Naive thymus-derived CD4-positive, alpha-beta T cell (primary cell): ENCODE data around the gene CRAMP1. TPM values are rescaled to one million over a fixed set of nuclear protein-coding genes. Genes with fewer than 3 reads are reported as not detected.

Experiments used
- ATAC-seq: fragments of 150-1000 bp; cut with Tn5 transposase; 2 replicates; pipeline ENCODE4 v1.10.0; 2021; ENCODE audit warnings: mild to moderate bottlenecking, moderate library complexity
- CTCF ChIA-PET: fragments of 350-600 bp; sonication (Branson Sonifier 250); formaldehyde crosslinking; loops from one replicate; lab custom pipeline; 2021; ENCODE audit warnings: antibody characterized with exemption; lab: Charles Lee
- POLR2A ChIA-PET: fragments of 350-600 bp; sonication (Branson Sonifier 250); formaldehyde crosslinking; loops from one replicate; lab custom pipeline; 2021; ENCODE audit warnings: antibody characterized with exemption, inconsistent platforms; lab: Charles Lee
- DNase-seq, 9 donors: peaks; one replicate each; pipeline versions ENCODE4 v3.0.0 to v3.0.0-alpha.2; 2020 to 2022; ENCODE audit warnings: mixed read lengths in 1 of 9
- H3K27ac ChIP-seq: one replicate; pipeline ENCODE4 v1.7.0; 2013; ENCODE audit warnings: mild to moderate bottlenecking, low read depth, low read length, moderate library complexity
- H3K27me3 ChIP-seq, 2 donors: one replicate each; pipeline ENCODE4 v1.7.0; 2013; ENCODE audit warnings: low read length in 2 of 2, mild to moderate bottlenecking in 2 of 2, moderate library complexity in 2 of 2; ENCODE audit not compliant: control insufficient read depth in 2 of 2, insufficient read depth in 2 of 2
- H3K36me3 ChIP-seq, 3 experiments: 1 replicate in 2 of 3; 2 replicates in 1 of 3; pipeline ENCODE4 v1.7.0; 2013; ENCODE audit warnings: low read length in 3 of 3, mild to moderate bottlenecking in 3 of 3, moderate library complexity in 1 of 3; ENCODE audit not compliant: insufficient read depth in 3 of 3, control insufficient read depth in 2 of 3
- H3K4me1 ChIP-seq, 2 donors: one replicate each; pipeline ENCODE4 v1.7.0; 2013; ENCODE audit warnings: low read length in 2 of 2, mild to moderate bottlenecking in 2 of 2, moderate library complexity in 1 of 2; ENCODE audit not compliant: control insufficient read depth in 2 of 2, insufficient read depth in 2 of 2
- H3K4me3 ChIP-seq: 2 replicates; pipeline ENCODE4 v1.7.0; 2013; ENCODE audit warnings: mild to moderate bottlenecking, low read length
- H3K9me3 ChIP-seq, 3 experiments: 1 replicate in 2 of 3; 2 replicates in 1 of 3; pipeline ENCODE4 v1.7.0; 2013; ENCODE audit warnings: low read length in 3 of 3; ENCODE audit not compliant: control insufficient read depth in 2 of 3
- H3K27ac Mint-ChIP-seq, 9 donors: one replicate each; pipeline ENCODE4 v1.8.0; 2020 to 2022; ENCODE audit warnings: mixed read lengths in 9 of 9, mild to moderate bottlenecking in 8 of 9, moderate library complexity in 5 of 9, inconsistent platforms in 2 of 9
- H3K27me3 Mint-ChIP-seq, 5 donors: one replicate each; pipeline ENCODE4 v1.8.0; 2021 to 2022; ENCODE audit warnings: mixed read lengths in 5 of 5, mild to moderate bottlenecking in 1 of 5
- H3K36me3 Mint-ChIP-seq, 5 donors: one replicate each; pipeline ENCODE4 v1.8.0; 2020 to 2022; ENCODE audit warnings: mixed read lengths in 5 of 5, mild to moderate bottlenecking in 3 of 5, inconsistent platforms in 1 of 5
- H3K4me1 Mint-ChIP-seq, 7 donors: one replicate each; pipeline ENCODE4 v1.8.0; 2020 to 2022; ENCODE audit warnings: mixed read lengths in 7 of 7, mild to moderate bottlenecking in 3 of 7, inconsistent platforms in 1 of 7
- H3K4me3 Mint-ChIP-seq, 10 donors: one replicate each; pipeline ENCODE4 v1.8.0; 2020 to 2022; ENCODE audit warnings: mild to moderate bottlenecking in 10 of 10, mixed read lengths in 10 of 10, moderate library complexity in 6 of 10, inconsistent platforms in 2 of 10
- H3K9me3 Mint-ChIP-seq, 11 donors: one replicate each; pipeline ENCODE4 v1.8.0; 2020 to 2022; ENCODE audit warnings: mixed read lengths in 11 of 11, mild to moderate bottlenecking in 4 of 11, inconsistent platforms in 1 of 11, moderate library complexity in 1 of 11
- intact Hi-C, 2 donors: fragments of 100-400 bp; cut with micrococcal nuclease; formaldehyde crosslinking; loops; one replicate each; pipeline ENCODE4 v1.15.1; 2023
- polyA plus RNA-seq, 2 donors: library from polyadenylated mRNA; unstranded; fragments of 300-500 nt; fragmentation: Illumina TruSeq; gene quantifications; one replicate each; pipeline ENCODE4 v1.2.3, GENCODE V29; 2021
- total RNA-seq, 6 experiments: library from RNA in 5 of 6; stranded (reverse) in 5 of 6; gene quantifications; 1 replicate in 5 of 6; 2 replicates in 1 of 6; pipeline ENCODE4 v1.2.3 and lab custom pipeline; 2021 to 2026

The CRAMP1 gene
- total and polyA plus RNA-seq, 7 experiments from 2014 or later, result 2.1 to 33.2 (median 31.2) TPM

DNA sequence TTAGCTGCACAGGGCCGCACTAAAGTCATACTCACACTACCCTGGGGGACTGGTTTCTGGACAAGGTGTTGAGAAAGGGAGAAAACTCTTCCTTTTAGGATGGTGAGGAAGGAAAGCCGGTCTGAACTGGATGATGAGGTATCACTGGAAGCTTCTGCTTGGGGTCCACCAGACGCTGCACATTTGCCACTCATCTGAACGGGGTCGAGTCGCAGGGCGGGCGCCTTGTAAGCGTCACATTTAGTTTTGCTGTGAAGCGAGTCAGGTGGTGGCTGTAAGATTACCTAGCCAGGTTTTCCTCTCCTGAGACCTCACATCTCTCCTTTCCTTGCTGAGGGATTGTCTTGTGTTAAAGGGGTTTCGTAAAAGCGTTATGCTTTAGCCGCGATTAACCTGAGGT lies 68.2 kb downstream of the CRAMP1 start:
- peaks cover 24 to 48% (median 41%) of the 10 kb centered on the region in 7 donors for H3K4me1 Mint-ChIP-seq
- Histone ChIP-seq H3K4me3 (no peak overlapping the region), H3K27me3 (no peaks in the 10 kb centered on the region), H3K27ac (no peak overlapping the region), H3K4me1 (no peaks in the 10 kb centered on the region), H3K36me3 (peaks cover 0 to 15% (median 0%) of the 10 kb centered on the region in 3 experiments), H3K9me3 (no peaks in the 10 kb centered on the region)
- ChIA-PET POLR2A (no interaction called here), CTCF (no interaction called here)
- peak overlapping the region in 1 of 9 donors; percentile 17 for H3K27ac Mint-ChIP-seq
- peak overlapping the region in 6 of 10 donors; percentile 29 to 68 (median 48) for H3K4me3 Mint-ChIP-seq
- H3K27me3 Mint-ChIP-seq, result no peaks in the 10 kb centered on the region
- DNase-seq (no peak), ATAC-seq (no peak)
- H3K9me3 Mint-ChIP-seq, result no peaks in the 10 kb centered on the region
- peaks cover 0 to 11% (median 3%) of the 10 kb centered on the region in 5 donors for H3K36me3 Mint-ChIP-seq
- intact Hi-C loops, result no loop called here

DNA sequence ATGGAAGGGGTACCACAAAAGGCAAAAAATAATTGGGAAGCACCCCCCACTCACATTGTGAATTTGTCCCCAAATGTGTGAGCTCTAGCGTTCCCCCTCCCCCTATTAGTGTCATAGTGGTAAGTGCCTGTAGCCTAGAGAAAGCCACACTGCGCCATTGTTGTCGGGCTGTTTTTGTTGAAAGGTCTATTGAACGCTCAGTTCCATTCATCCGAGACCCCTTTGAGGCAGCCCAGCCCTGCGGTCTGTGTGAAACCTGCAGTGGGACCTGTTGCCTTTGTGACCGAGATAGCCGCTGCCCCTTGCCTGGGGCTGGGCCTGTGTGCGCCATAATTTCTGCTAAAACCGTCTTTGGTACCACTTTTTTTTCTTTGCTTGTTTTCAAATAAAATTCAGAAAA lies 68.9 kb downstream of the CRAMP1 start:
- no peak for ATAC-seq
- POLR2A ChIA-PET, result no interaction called here

DNA sequence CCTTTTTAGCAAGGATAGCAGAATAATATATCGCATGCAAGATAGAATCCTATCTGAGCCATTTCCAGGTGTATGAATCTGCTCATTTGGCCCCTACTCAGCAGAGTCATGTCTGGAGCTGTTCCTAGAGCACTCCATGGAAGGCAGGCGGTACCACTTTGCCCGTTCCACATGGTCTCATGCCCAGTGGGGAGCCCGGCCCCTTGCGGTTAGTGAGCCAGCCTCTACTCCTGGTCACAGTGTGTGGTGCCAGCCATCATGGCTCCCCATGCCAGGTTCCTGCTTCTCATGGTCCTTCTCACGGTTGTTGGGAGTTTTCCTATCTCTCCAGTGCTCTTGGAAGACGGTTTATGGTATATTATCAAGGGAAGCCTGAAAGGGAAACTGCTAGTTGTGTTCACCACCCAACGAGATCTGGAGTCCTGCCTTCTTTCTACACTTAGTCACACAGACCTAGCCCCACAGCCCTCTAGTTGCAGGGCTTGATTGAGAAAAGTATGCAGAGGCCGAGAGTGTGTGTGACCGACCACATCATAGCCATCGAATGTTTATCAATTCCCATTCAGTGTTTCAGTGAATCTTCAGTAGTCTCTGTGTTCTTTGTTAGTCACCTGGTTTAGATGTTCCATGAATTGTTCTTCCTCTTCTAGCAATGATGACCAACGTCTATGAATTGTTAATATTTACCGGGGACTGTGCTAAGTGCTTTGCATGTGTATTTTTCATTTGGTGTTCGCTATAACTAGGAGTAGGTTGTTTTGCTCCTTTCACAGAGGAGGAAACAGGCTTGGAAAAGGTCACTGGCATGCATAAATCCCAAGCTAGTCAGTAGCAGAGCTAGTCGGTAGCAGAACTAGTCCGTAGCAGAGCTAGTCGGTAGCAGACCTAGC lies 75.5 kb downstream of the CRAMP1 start:
- no peak overlapping the region for H3K4me3 Mint-ChIP-seq
- no peaks in the 10 kb centered on the region for H3K27me3 Mint-ChIP-seq
- intact Hi-C loops, result no loop called here
- Histone ChIP-seq H3K27me3 (no peaks in the 10 kb centered on the region), H3K27ac (no peak overlapping the region), H3K4me1 (no peaks in the 10 kb centered on the region), H3K4me3 (no peak overlapping the region), H3K36me3 (peaks cover 0 to 66% (median 5%) of the 10 kb centered on the region in 3 experiments), H3K9me3 (no peaks in the 10 kb centered on the region)
- no peaks in the 10 kb centered on the region for H3K9me3 Mint-ChIP-seq
- ATAC-seq, result no peak
- no peak for DNase-seq
- H3K4me1 Mint-ChIP-seq, result peaks cover 0 to 20% (median 10%) of the 10 kb centered on the region in 7 donors
- H3K36me3 Mint-ChIP-seq, result peaks cover 6 to 44% (median 12%) of the 10 kb centered on the region in 5 donors
- POLR2A ChIA-PET, result no interaction called here
- CTCF ChIA-PET, result no interaction called here
- H3K27ac Mint-ChIP-seq, result peak overlapping the region in 1 of 9 donors; percentile 31

More for the DNA sequence above, 68.9 kb downstream of the CRAMP1 start:
- Histone ChIP-seq H3K36me3 (peaks cover 0 to 16% (median 0%) of the 10 kb centered on the region in 3 experiments), H3K4me3 (no peak overlapping the region), H3K4me1 (no peaks in the 10 kb centered on the region), H3K27me3 (no peaks in the 10 kb centered on the region), H3K9me3 (no peaks in the 10 kb centered on the region), H3K27ac (no peak overlapping the region)
- intact Hi-C loops, result no loop called here
- CTCF ChIA-PET, result no interaction called here
- peak overlapping the region in 4 of 9 donors; percentile 14 to 85 (median 50) for H3K27ac Mint-ChIP-seq
- H3K27me3 Mint-ChIP-seq, result no peaks in the 10 kb centered on the region
- DNase-seq, result no peak
- H3K36me3 Mint-ChIP-seq, result peaks cover 0 to 11% (median 3%) of the 10 kb centered on the region in 5 donors
- H3K4me1 Mint-ChIP-seq, result peaks cover 24 to 48% (median 41%) of the 10 kb centered on the region in 7 donors
- peak overlapping the region in 7 of 10 donors; percentile 7 to 48 (median 39) for H3K4me3 Mint-ChIP-seq
- H3K9me3 Mint-ChIP-seq, result no peaks in the 10 kb centered on the region

DNA sequence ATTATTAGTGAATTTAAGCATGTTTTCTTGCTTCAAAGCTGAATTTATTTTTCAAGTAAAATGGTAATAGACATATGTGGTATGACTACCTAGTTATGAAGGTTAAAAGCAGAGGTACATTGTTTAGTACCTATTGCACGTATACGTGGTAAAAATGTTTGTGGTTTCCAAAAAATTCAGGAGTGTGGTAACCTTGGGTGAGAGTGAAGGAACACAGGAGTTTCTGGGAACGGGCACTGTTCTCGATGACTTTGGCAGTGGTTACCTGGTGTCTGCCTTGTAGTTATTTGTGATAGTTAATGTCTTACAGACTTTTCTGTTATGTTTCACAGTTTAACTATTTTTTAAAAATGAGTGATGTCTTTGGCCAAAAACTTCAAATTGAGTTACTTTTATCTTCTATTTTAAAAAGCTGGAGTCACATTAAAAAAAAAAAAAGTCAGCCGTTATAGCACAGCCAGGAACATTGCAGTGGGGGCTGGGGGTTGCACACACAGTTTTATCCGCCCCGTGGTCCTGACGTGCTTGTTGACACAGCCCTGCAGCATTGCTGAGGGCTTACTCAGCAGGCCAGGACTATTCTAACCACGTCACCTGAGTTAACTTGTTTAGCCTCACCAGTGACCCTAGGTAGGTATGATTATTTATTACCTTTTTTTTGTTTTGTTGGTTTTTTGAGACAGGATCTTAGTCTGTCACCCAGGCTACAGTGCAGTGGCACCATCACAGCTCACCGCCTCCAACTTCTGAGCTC lies 76.8 kb downstream of the CRAMP1 start:
- no peaks in the 10 kb centered on the region for H3K27me3 Mint-ChIP-seq
- peaks cover 10 to 50% (median 13%) of the 10 kb centered on the region in 5 donors for H3K36me3 Mint-ChIP-seq
- CTCF ChIA-PET, result interaction anchor here (0.7 kb wide), 1 partner anchor 324 kb away, joined by 4 read pairs; no protein-coding TSS in a partner anchor
- Histone ChIP-seq H3K36me3 (peaks cover 0 to 72% (median 5%) of the 10 kb centered on the region in 3 experiments), H3K4me3 (no peak overlapping the region), H3K9me3 (no peaks in the 10 kb centered on the region), H3K27me3 (no peaks in the 10 kb centered on the region), H3K4me1 (no peaks in the 10 kb centered on the region), H3K27ac (no peak overlapping the region)
- no peak overlapping the region for H3K4me3 Mint-ChIP-seq
- no peaks in the 10 kb centered on the region for H3K9me3 Mint-ChIP-seq
- no peak for DNase-seq
- ATAC-seq, result no peak
- H3K27ac Mint-ChIP-seq, result peak overlapping the region in 1 of 9 donors; percentile 51
- peaks cover 0 to 15% (median 6%) of the 10 kb centered on the region in 7 donors for H3K4me1 Mint-ChIP-seq
- POLR2A ChIA-PET, result no interaction called here
- intact Hi-C loops, result no loop called here

DNA sequence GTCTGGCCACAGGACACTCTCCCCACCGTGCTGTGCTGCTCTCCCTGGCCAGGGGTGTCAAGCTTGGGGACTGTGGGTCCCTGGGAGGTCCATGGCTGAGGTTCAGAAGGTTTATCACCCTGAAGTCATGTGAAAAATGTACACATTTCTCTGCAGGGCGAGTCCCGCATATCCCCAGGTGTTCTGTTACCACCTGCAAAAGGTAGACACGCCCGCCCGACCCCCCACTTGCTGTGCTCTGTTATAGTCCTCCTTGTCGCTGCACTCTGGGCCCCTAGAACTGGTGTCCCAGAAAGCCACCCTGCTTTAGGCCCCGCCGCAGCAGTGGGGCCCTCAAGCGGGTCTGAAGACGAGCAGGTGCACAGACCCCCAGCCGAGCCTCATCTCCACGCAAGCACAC lies 77.7 kb downstream of the CRAMP1 start:
- no peak overlapping the region for H3K27ac Mint-ChIP-seq
- H3K27me3 ChIP-seq, result no peaks in the 10 kb centered on the region

DNA sequence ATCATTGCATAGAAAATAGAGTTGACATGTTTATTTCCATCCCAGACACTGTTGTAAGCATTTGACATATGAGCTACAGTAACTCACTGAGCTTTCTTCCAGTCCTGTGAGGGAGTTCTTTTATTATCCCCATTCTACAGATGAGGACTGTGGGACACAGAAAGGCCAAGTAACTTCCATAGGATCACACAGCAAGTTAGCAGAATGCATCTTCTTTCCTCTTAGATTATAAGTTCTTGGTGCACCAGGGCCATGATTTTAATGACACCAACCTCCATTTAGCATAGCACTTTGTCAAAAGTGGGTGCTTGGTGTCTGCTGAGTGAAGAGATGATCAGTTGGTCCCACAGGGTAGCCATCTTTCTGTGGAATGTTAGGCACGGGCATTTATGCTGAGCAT lies 78.7 kb downstream of the CRAMP1 start:
- no peak overlapping the region for H3K4me3 Mint-ChIP-seq
- H3K27me3 ChIP-seq, result no peaks in the 10 kb centered on the region

More for the DNA sequence above, 77.7 kb downstream of the CRAMP1 start:
- Histone ChIP-seq H3K9me3 (no peaks in the 10 kb centered on the region), H3K27ac (no peak overlapping the region), H3K4me3 (no peak overlapping the region), H3K36me3 (peaks cover 0 to 70% (median 5%) of the 10 kb centered on the region in 3 experiments), H3K4me1 (no peaks in the 10 kb centered on the region)
- Mint-ChIP-seq H3K36me3 (peaks cover 10 to 53% (median 15%) of the 10 kb centered on the region in 5 donors), H3K9me3 (no peaks in the 10 kb centered on the region), H3K27me3 (no peaks in the 10 kb centered on the region), H3K4me1 (peaks cover 0 to 15% (median 6%) of the 10 kb centered on the region in 7 donors), H3K4me3 (no peak overlapping the region)
- DNase-seq (no peak), ATAC-seq (no peak)
- CTCF ChIA-PET, result no interaction called here
- intact Hi-C loops, result no loop called here
- POLR2A ChIA-PET, result no interaction called here

More for the DNA sequence above, 78.7 kb downstream of the CRAMP1 start:
- intact Hi-C loops, result no loop called here
- ChIA-PET POLR2A (no interaction called here), CTCF (no interaction called here)
- no peak overlapping the region for H3K27ac ChIP-seq
- no peak overlapping the region for H3K4me3 ChIP-seq
- peaks cover 0 to 71% (median 5%) of the 10 kb centered on the region in 3 experiments for H3K36me3 ChIP-seq
- Mint-ChIP-seq H3K4me1 (peaks cover 0 to 15% (median 6%) of the 10 kb centered on the region in 7 donors), H3K36me3 (peaks cover 10 to 53% (median 17%) of the 10 kb centered on the region in 5 donors), H3K27ac (peak overlapping the region in 1 of 9 donors; percentile 19), H3K27me3 (no peaks in the 10 kb centered on the region), H3K9me3 (no peaks in the 10 kb centered on the region)
- ATAC-seq, result no peak
- H3K9me3 ChIP-seq, result no peaks in the 10 kb centered on the region
- H3K4me1 ChIP-seq, result no peaks in the 10 kb centered on the region
- no peak for DNase-seq
